Stimulated activated CD4-positive, alpha-beta T cell treated with anti-CD3 and anti-CD28 coated beads, Interleukin-1b, Interleukin-23, amount 100 ng/mL, for 24 hours (primary cell): ENCODE results near the gene SCLT1.

Experiments
- DNase-seq, 4 experiments: peaks; one replicate each; pipeline ENCODE4 v3.0.0-alpha.2; 2020; ENCODE audit warnings: low read depth in 4 of 4, low spot score in 1 of 4

Gene SCLT1

DNA sequence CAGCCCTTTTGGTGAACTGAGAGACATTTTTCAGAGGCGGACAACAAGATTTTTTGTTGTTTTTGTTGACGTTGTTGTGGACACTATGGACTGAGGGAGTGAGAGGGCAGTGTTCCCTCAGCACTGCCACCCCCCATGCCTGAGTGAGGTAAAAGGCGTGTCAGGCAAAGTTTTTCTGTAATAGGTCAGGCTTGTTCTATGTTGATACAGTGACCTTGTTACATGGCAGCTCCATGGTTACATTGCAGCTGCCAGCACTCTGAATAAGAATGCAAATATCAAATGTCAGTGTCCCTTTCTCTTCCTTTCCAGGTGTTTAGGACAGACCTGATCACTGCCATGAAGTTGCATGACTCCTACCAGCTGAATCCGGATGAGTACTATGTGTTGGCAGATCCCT is 247.3 kb downstream of the SCLT1 start:
- no peak for DNase-seq

DNA sequence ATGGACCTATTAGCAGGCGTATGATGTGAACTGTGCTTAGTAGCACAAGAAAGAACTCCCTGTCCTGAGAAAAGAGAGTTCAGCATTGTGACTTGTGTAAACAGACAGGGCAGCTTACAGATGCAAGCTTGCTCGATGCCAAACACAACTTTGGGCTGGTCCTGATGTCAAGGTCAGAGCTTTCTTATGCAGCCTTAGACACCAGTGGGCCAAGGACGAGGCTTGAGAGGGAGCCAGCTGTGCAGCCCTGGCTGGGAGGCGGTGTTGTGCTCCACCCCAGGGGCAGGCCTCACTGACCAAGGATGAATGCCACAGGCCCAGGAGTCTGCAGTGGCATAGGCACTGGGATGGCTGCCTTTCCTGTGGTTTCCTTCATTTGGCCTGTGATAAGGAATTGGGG is 248.4 kb downstream of the SCLT1 start:
- DNase-seq, result no peak

DNA sequence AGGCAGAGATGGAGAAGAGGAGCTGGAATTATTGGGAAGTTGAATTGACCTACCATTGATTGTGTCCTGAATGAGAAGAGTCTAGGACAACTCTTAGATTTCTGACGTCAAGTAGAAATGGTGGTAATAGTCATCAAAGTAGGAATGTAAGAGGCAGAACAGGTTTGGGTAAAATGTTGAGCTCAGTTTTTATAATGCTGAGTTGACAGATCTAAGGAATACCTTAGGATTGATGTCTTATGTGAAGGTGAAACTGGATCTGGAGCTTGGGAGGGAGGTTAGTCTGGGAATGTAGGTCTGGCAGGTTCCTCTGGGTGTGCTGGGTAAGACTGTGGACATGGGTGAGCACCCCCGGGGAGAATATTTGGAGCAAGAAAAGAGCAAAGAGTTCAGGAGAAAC is 251.9 kb downstream of the SCLT1 start:
- DNase-seq, result no peak

DNA sequence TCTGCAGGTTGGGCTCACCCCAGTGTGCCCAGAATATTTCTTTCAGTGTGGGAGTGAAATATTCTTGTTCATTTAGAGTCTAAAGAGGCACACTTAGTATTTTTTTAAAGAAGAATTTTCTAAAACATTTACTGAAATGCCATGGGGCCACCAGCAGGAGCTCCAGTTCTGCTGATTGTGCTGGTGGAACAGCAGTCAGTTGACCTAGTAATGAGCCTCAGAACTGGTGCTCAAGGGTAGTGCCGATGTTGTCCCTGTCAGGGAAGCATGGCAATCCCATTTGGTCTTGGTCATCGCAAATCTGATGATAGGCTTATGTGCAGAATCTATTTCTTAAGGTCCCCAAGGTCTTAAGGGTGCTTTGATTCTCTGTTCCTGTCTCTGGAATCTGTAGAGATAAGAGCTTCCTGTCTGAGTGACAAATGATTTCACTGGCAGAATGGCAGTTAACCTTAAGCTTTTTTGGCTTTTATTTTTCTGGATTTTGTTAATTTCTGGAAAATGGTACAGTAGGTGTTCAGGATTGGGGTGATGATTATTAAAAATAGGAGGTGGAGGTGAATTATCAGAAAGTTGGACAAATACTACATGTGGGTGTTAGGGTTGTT is 252.5 kb downstream of the SCLT1 start:
- no peak for DNase-seq

DNA sequence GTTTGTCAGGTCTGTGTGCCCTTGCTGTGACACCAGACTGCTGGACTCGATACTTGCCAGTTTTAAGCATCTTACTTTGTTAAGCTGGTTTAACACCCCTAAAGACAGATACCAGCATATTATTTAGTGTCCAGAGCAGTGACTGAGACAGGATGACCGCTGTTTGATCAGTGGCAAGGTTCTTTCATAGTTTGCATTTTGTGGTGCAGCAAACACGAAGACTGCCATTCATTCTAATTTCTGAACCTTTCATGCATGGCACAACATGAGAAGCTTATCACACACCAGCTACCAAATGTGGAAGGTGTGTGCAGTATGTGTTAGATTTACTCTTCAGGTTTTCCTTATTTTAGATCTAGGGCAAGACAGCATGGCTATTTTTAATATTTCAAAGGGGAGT is 255.7 kb downstream of the SCLT1 start:
- DNase-seq, result no peak

DNA sequence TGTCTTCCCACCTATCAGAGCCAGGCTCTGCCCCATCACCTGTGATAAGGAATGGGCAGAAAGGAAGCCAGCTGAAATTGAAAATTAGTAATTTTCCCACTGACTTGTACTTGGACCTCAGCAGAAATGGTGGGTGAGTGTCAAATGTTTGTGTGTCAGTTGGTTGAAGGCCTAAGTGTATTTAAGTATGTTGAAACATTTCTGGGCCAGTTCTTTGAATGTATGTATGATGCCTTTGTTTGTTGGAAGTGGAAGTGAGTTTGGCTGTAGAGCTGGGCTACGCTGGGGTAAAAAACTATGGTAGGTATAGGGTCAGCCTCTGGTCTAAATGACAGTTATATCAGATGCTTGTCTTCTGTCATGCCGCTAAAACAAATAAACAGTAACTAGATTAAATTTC is 256.1 kb downstream of the SCLT1 start:
- no peak for DNase-seq

DNA sequence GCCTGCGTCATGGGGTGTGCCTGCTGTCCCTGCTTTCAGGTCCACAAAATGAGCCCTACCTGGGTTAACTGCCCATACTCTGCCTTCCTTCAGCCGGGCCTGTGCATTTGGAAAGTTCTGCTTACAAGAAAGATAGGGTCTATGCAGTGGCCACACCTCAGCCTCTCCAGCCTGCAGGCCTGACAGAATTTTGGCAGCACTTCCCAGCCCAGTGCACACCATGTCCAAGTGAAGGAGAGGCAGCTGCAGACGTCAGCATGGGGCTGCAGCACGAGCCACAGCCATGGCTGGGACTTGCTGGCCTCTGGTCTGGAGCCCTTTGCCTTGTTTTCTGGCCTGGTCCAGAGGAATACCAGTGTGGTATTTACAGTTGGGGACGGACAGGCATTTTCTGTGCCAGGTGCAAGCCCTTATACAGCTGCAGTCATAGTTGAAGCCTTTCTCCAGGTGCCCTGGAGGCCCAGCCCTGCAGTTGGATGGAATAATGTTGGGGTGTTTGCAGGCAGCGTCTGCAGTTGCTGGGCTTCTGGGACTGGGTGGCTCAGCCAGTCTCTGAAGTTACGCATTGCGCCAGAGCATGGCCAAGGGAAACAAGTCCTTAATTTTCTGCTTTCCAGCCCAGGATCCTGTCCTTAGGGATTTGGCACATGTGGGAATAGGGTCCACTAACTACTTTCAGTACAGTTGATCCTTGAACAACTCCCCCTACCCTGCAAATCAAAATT is 257.7 kb downstream of the SCLT1 start:
- no peak for DNase-seq
